Measurements from ENCODE around the gene OBI1.

- no peak for TF ChIP-seq CTCF (IDR thresholded peaks at IDR 0.05)
- TF ChIP-seq POLR2A (IDR thresholded peaks at IDR 0.05) = no peak
These were observed 28.4 kb downstream of the OBI1 start for GRCh38 chr13:78630511-78630910.
